GM12878 (cell line): ENCODE data around the gene RAP1GAP.

Source experiments
- CTCF ChIP-seq, 3 experiments: IDR thresholded peaks in 2 of 3; conservative IDR thresholded peaks in 1 of 3; 2 replicates each; pipeline ENCODE4 v1.5.1; 2011; ENCODE audit warnings: low read depth in 3 of 3, low read length in 3 of 3, mild to moderate bottlenecking in 3 of 3, control low read depth in 2 of 3, moderate library complexity in 2 of 3, inconsistent platforms in 1 of 3, mixed read lengths in 1 of 3; ENCODE audit not compliant: control insufficient read depth in 2 of 3, insufficient read depth in 1 of 3; ENCODE audit errors: extremely low read depth in 1 of 3
- ETV6 ChIP-seq, 2 experiments: fragments of 450-650 bp in 1 of 2; IDR thresholded peaks in 1 of 2; conservative IDR thresholded peaks in 1 of 2; 2 replicates each; pipeline ENCODE4 v1.6.1; 2014; ENCODE audit warnings: antibody characterized with exemption in 1 of 2, borderline replicate concordance in 1 of 2, low read depth in 1 of 2, mild to moderate bottlenecking in 1 of 2, moderate library complexity in 1 of 2
- POLR2A ChIP-seq: IDR thresholded peaks from 2 replicates; pipeline ENCODE4 v1.6.1; 2011; ENCODE audit warnings: low read depth, mild to moderate bottlenecking, low read length
- RAD21 ChIP-seq: IDR thresholded peaks from 2 replicates; pipeline ENCODE4 v1.6.1; 2011; ENCODE audit warnings: mild to moderate bottlenecking, low read depth, low read length, moderate library complexity; ENCODE audit not compliant: insufficient read depth
- SREBF1 ChIP-seq: IDR thresholded peaks from 2 replicates; pipeline ENCODE4 v1.6.1; 2012; ENCODE audit warnings: mild to moderate bottlenecking, low read length
- USF2 ChIP-seq: IDR thresholded peaks from 2 replicates; pipeline ENCODE4 v1.6.1; 2011; ENCODE audit warnings: low read depth, low read length, improper control_type of control experiment, borderline replicate concordance

GRCh38 chr1:21649315-21649714 is 19.8 kb downstream of the RAP1GAP start:
- TF ChIP-seq CTCF (IDR thresholded peaks at IDR 0.05 in 2 of 3, conservative IDR thresholded peaks at IDR 0.05 in 1 of 3; ENCODE audit: control insufficient read depth in 2 of 3, extremely low read depth in 1 of 3, insufficient read depth in 1 of 3, low read depth in 3 of 3, low read length in 3 of 3) (no peak), USF2 (no peak), POLR2A (no peak), ETV6 (conservative IDR thresholded peaks at IDR 0.05 in 1 of 2, IDR thresholded peaks at IDR 0.05 in 1 of 2; ENCODE audit: borderline replicate concordance in 1 of 2, low read depth in 1 of 2) (no peak), RAD21 (no peak), SREBF1 (no peak)
